HEK293 (cell line): ENCODE results near the gene ZNF787.

ENCODE experiments used
- CTCF ChIA-PET: fragments of 350-600 bp; formaldehyde crosslinking; extraction: SDS; loops from one replicate; lab custom pipeline; 2021; ENCODE audit warnings: antibody characterized with exemption; lab: Yijun Ruan, JAX
- POLR2A ChIA-PET: fragments of 300-600 bp; formaldehyde crosslinking; extraction: SDS; loops from one replicate; lab custom pipeline; 2020; ENCODE audit warnings: antibody characterized with exemption, inconsistent platforms; lab: Yijun Ruan, JAX
- H3K27ac ChIP-seq: fragments of 200-500 bp; sonication (Bioruptor generic); 2 replicates; pipeline ENCODE4 v1.5.1; 2014; ENCODE audit warnings: low read depth, low read length, control low read depth, inconsistent platforms; ENCODE audit errors: extremely low read depth
- H3K36me3 ChIP-seq, 2 experiments: fragments of 200-500 bp in 1 of 2; sonication (Bioruptor generic) in 1 of 2; 1 replicate in 1 of 2; 2 replicates in 1 of 2; pipeline ENCODE4 v1.5.1; 2014 to 2017; ENCODE audit warnings: inconsistent platforms in 2 of 2, low read length in 2 of 2; ENCODE audit not compliant: control insufficient read depth in 2 of 2, insufficient read depth in 1 of 2
- H3K4me1 ChIP-seq: fragments of 200-500 bp; sonication (Bioruptor generic); 2 replicates; pipeline ENCODE4 v1.5.1; 2014; ENCODE audit warnings: mild to moderate bottlenecking, low read length, inconsistent platforms; ENCODE audit not compliant: control insufficient read depth, insufficient read depth
- H3K4me3 ChIP-seq: 2 replicates; pipeline ENCODE4 v1.5.1; 2011; ENCODE audit warnings: low read depth, mild to moderate bottlenecking, control low read depth, low read length, moderate library complexity
- H3K9me3 ChIP-seq: fragments of 200-500 bp; sonication (Bioruptor generic); 2 replicates; pipeline ENCODE4 v1.5.1; 2014; ENCODE audit warnings: low read depth, low read length, inconsistent platforms; ENCODE audit not compliant: control insufficient read depth, insufficient read depth
- GLIS1 ChIP-seq: fragments of 450-650 bp; formaldehyde crosslinking; IDR thresholded peaks from 2 replicates; pipeline ENCODE4 v1.5.1; 2016; ENCODE audit warnings: missing biosample characterization, missing genetic modification characterization
- KLF16 ChIP-seq: fragments of 450-650 bp; formaldehyde crosslinking; IDR thresholded peaks from 2 replicates; pipeline ENCODE4 v1.5.1; 2017; ENCODE audit warnings: missing biosample characterization, missing genetic modification characterization
- SETDB1 ChIP-seq: IDR thresholded peaks from one replicate; pipeline ENCODE4 v1.6.1; 2017; ENCODE audit warnings: mild to moderate bottlenecking, low read length, moderate library complexity, mixed read lengths; ENCODE audit not compliant: insufficient read length
- SP2 ChIP-seq: fragments of 450-650 bp; formaldehyde crosslinking; IDR thresholded peaks from 2 replicates; pipeline ENCODE4 v1.5.1; 2016; ENCODE audit warnings: missing biosample characterization, missing genetic modification characterization
- ZBTB21 ChIP-seq: fragments of 450-650 bp; formaldehyde crosslinking; IDR thresholded peaks from 2 replicates; pipeline ENCODE4 v1.5.1; 2017; ENCODE audit warnings: missing biosample characterization, missing genetic modification characterization
- ZIC2 ChIP-seq: fragments of 450-650 bp; formaldehyde crosslinking; IDR thresholded peaks from 2 replicates; pipeline ENCODE4 v1.5.1; 2016; ENCODE audit warnings: missing biosample characterization, missing genetic modification characterization
- ZNF138 ChIP-seq: fragments of 450-650 bp; formaldehyde crosslinking; IDR thresholded peaks from 2 replicates; pipeline ENCODE4 v1.5.1; 2016; ENCODE audit warnings: missing biosample characterization, missing genetic modification characterization, borderline replicate concordance
- ZNF157 ChIP-seq: fragments of 450-650 bp; formaldehyde crosslinking; IDR thresholded peaks from 2 replicates; pipeline ENCODE4 v1.5.1; 2016; ENCODE audit warnings: missing biosample characterization, missing genetic modification characterization
- ZNF2 ChIP-seq: fragments of 450-650 bp; formaldehyde crosslinking; IDR thresholded peaks from 2 replicates; pipeline ENCODE4 v1.5.1; 2016; ENCODE audit warnings: missing biosample characterization, missing genetic modification characterization
- ZNF214 ChIP-seq: fragments of 450-650 bp; formaldehyde crosslinking; IDR thresholded peaks from 2 replicates; pipeline ENCODE4 v1.5.1; 2017; ENCODE audit warnings: missing biosample characterization, mild to moderate bottlenecking, missing genetic modification characterization, borderline replicate concordance
- ZNF223 ChIP-seq: fragments of 450-650 bp; formaldehyde crosslinking; IDR thresholded peaks from 2 replicates; pipeline ENCODE4 v1.5.1; 2016; ENCODE audit warnings: missing biosample characterization, missing genetic modification characterization
- ZNF354C ChIP-seq: fragments of 450-650 bp; formaldehyde crosslinking; IDR thresholded peaks from 2 replicates; pipeline ENCODE4 v1.5.1; 2016; ENCODE audit warnings: missing biosample characterization, missing genetic modification characterization, low read depth, borderline replicate concordance
- ZNF549 ChIP-seq: fragments of 450-650 bp; IDR thresholded peaks from 2 replicates; pipeline ENCODE4 v1.5.1; 2018; ENCODE audit warnings: missing biosample characterization, missing genetic modification characterization, mild to moderate bottlenecking, inconsistent platforms, moderate library complexity
- ZNF555 ChIP-seq: fragments of 450-650 bp; formaldehyde crosslinking; conservative IDR thresholded peaks from 2 replicates; pipeline ENCODE4 v1.5.1; 2017; ENCODE audit warnings: missing biosample characterization, mild to moderate bottlenecking, missing genetic modification characterization, inconsistent platforms
- ZNF560 ChIP-seq: fragments of 450-650 bp; formaldehyde crosslinking; IDR thresholded peaks from 2 replicates; pipeline ENCODE4 v1.5.1; 2017; ENCODE audit warnings: missing biosample characterization, missing genetic modification characterization, borderline replicate concordance
- ZNF768 ChIP-seq: fragments of 450-650 bp; formaldehyde crosslinking; IDR thresholded peaks from 2 replicates; pipeline ENCODE4 v1.5.1; 2018; ENCODE audit warnings: missing biosample characterization, mild to moderate bottlenecking, missing genetic modification characterization
- TF ChIP-seq, protein P1 (sequence below): fragments of 450-650 bp; formaldehyde crosslinking; IDR thresholded peaks from 2 replicates; pipeline ENCODE4 v1.5.1; 2016; ENCODE audit warnings: missing biosample characterization, missing genetic modification characterization
- TF ChIP-seq, protein P2 (sequence below): fragments of 450-650 bp; formaldehyde crosslinking; IDR thresholded peaks from 2 replicates; pipeline ENCODE4 v1.5.1; 2016; ENCODE audit warnings: missing biosample characterization, missing genetic modification characterization

ZNF787 gene

DNA sequence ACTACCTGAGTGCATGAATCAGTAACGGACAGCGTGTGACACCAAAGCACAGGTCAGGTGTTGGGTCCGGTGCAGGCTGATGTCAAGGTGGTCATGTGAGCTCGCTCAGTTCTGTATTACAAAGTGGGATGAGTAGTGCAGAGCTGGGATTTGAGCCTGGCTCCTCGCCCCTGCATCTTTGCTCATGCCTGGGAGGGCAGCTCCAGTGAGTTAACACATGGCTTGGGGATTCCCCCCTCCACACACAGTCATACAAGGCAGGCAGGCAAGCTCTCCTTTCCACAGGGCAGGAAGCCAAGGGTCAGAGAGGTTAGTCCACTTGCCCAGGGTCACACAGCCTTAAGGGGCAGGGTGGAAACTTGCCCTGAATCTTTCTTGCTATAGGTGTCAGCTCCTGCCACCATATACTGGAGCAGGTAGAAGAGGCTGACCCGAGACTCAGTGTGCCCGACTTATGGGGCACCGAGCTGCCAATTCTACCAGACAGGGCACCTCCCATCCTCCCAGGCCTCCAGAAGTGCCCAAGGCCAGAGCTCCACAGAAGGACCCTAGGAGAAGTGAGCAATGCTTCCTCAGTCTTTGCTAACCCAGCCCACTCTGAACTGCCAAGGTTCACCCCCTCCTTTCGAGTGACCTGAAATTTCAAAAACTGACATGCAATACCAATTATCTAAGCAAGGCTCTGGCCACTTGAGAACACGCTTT lies 35.4 kb downstream of the ZNF787 start:
- Histone ChIP-seq H3K4me1 (peaks cover 3% of the 10 kb centered on the region; the same call in 1 of the 2 replicates), H3K4me3 (no peak overlapping the region), H3K36me3 (peaks cover 0 to 24% of the 10 kb centered on the region in 2 experiments; a peak in 1 of 3 replicates), H3K9me3 (no peaks in the 10 kb centered on the region), H3K27ac (0 out of 2 replicates have a peak overlapping the region, but pooled peaks have one; percentile 16)
- ChIA-PET POLR2A (interaction anchor here (1.0 kb wide), 1 partner anchor 35 kb away, joined by 3 read pairs; the partner anchor contains the start of gene ZNF787), CTCF (interaction anchor here (0.8 to 1.8 kb wide), 6 partner anchors 9 to 168 kb away, joined by 3 to 8 read pairs (median 3); no protein-coding TSS in a partner anchor)
- TF ChIP-seq, protein P1, sequence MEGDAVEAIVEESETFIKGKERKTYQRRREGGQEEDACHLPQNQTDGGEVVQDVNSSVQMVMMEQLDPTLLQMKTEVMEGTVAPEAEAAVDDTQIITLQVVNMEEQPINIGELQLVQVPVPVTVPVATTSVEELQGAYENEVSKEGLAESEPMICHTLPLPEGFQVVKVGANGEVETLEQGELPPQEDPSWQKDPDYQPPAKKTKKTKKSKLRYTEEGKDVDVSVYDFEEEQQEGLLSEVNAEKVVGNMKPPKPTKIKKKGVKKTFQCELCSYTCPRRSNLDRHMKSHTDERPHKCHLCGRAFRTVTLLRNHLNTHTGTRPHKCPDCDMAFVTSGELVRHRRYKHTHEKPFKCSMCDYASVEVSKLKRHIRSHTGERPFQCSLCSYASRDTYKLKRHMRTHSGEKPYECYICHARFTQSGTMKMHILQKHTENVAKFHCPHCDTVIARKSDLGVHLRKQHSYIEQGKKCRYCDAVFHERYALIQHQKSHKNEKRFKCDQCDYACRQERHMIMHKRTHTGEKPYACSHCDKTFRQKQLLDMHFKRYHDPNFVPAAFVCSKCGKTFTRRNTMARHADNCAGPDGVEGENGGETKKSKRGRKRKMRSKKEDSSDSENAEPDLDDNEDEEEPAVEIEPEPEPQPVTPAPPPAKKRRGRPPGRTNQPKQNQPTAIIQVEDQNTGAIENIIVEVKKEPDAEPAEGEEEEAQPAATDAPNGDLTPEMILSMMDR = no peak
- TF ChIP-seq ZNF2 (tag by site-specific recombination) = no peak
- TF ChIP-seq ZNF768 = peak; percentile 77
- no peak for TF ChIP-seq ZNF555
- no peak for TF ChIP-seq KLF16 (tag by site-specific recombination)
- no peak for TF ChIP-seq SP2
- TF ChIP-seq SETDB1 = no peak
- TF ChIP-seq ZNF223 (tag by site-specific recombination) = no peak

DNA sequence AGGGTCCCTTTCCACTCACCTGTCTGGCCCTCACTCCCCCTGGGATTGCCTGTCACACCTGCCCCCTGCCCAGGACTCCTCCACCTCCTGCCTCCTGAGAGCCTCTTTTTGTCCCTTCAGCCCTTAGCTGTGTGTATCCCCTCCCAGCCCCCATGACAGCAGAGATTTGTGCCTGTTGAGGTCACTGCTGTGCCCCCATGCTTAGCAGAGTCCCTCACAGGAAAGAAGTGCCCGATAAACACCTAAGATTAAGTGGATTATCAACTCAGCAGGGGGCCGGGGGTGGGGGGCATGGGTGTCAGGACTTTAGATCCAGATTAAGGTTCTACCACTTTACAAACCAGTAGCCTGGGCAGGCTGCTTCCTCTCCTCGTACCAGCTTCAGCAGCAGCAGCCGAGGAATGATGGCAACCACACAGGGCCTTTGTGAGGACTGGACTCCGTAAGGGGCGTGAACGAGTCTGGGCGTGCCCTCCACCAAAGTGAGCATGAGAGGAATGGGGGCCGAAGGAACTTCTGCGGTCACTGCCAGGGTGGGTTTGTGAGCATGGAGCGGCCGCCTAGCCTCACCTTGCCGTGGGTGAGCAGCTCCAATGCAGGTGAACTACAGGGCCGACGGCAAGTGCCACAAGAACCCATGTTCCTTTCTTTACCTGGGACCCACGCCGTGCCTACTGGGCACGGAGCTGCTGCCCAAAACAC lies 36.1 kb downstream of the ZNF787 start:
- no peaks in the 10 kb centered on the region for H3K9me3 ChIP-seq
- peaks cover 3% of the 10 kb centered on the region; the same call in 1 of the 2 replicates for H3K4me1 ChIP-seq
- peaks cover 0 to 21% of the 10 kb centered on the region in 2 experiments; a peak in 1 of 3 replicates for H3K36me3 ChIP-seq
- POLR2A ChIA-PET = interaction anchor here (0.5 to 1.0 kb wide), 2 partner anchors 35 to 36 kb away, joined by 3 read pairs; partner anchors contain the start of gene ZNF787
- CTCF ChIA-PET = interaction anchor here (0.8 to 4.9 kb wide), 6 partner anchors 9 to 248 kb away, joined by 3 to 42 read pairs (median 4); no protein-coding TSS in a partner anchor
- TF ChIP-seq ZNF354C (tag by site-specific recombination) (no peak), ZNF549 (tag by site-specific recombination) (no peak), GLIS1 (tag by site-specific recombination) (peak; percentile 71), ZNF560 (no peak), ZIC2 (tag by site-specific recombination) (peak; percentile 45; the same call in 1 of the 2 replicates)
- H3K4me3 ChIP-seq = no peak overlapping the region
- 0 out of 2 replicates have a peak overlapping the region, but pooled peaks have one; percentile 16 for H3K27ac ChIP-seq

DNA sequence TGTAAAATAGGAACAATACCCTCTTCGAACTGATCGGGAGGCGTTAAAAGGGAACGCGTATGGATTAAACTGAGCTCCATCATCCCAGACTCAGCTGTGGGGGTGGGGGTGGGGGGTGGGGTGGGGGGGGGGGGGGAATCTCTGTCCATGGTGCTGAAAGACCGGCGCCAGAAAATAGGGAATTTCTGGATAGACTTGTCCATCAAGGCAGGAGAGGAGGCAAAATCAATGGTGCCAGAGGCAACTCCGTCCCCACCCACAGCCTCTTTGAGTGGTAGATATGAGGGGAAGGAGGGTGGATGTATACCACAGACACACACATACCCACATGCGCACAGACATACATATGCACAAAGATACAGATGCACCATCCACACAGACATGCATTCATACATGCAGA lies 37.4 kb downstream of the ZNF787 start:
- Histone ChIP-seq H3K36me3 (peaks cover 0 to 8% of the 10 kb centered on the region in 2 experiments; a peak in 1 of 3 replicates), H3K9me3 (no peaks in the 10 kb centered on the region), H3K27ac (no peak overlapping the region), H3K4me3 (no peak overlapping the region), H3K4me1 (peaks cover 3% of the 10 kb centered on the region; the same call in 1 of the 2 replicates)
- CTCF ChIA-PET = interaction anchor here (4.9 kb wide), 1 partner anchor 250 kb away, joined by 42 read pairs; no protein-coding TSS in a partner anchor
- POLR2A ChIA-PET = no interaction called here
- TF ChIP-seq ZNF157 (tag by site-specific recombination) (no peak), ZNF138 (tag by site-specific recombination) (no peak), ZNF214 (no peak), ZBTB21 (no peak)
- TF ChIP-seq, protein P2, sequence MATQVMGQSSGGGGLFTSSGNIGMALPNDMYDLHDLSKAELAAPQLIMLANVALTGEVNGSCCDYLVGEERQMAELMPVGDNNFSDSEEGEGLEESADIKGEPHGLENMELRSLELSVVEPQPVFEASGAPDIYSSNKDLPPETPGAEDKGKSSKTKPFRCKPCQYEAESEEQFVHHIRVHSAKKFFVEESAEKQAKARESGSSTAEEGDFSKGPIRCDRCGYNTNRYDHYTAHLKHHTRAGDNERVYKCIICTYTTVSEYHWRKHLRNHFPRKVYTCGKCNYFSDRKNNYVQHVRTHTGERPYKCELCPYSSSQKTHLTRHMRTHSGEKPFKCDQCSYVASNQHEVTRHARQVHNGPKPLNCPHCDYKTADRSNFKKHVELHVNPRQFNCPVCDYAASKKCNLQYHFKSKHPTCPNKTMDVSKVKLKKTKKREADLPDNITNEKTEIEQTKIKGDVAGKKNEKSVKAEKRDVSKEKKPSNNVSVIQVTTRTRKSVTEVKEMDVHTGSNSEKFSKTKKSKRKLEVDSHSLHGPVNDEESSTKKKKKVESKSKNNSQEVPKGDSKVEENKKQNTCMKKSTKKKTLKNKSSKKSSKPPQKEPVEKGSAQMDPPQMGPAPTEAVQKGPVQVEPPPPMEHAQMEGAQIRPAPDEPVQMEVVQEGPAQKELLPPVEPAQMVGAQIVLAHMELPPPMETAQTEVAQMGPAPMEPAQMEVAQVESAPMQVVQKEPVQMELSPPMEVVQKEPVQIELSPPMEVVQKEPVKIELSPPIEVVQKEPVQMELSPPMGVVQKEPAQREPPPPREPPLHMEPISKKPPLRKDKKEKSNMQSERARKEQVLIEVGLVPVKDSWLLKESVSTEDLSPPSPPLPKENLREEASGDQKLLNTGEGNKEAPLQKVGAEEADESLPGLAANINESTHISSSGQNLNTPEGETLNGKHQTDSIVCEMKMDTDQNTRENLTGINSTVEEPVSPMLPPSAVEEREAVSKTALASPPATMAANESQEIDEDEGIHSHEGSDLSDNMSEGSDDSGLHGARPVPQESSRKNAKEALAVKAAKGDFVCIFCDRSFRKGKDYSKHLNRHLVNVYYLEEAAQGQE = peak; percentile 48; the same call in 1 of the 2 replicates
